IMR-90 (cell line): ENCODE results near the gene ZNF248. TPM values are rescaled to one million over a fixed set of nuclear protein-coding genes. Genes with fewer than 3 reads are reported as not detected.

ENCODE experiments used
- ATAC-seq: fragments of 200-7000 bp; cut with Tn5 transposase; 2 replicates; pipeline ENCODE4 v1.9.1; 2020; ENCODE audit warnings: low read depth, mild to moderate bottlenecking, moderate library complexity
- BruUV-seq: library from RNA; stranded (reverse); fragments of 400-500 nt; replicated peaks from 2 replicates; lab custom pipeline; 2021; lab: Mats Ljungman, UMichigan
- CTCF ChIA-PET: fragments of 300-600 bp; formaldehyde crosslinking; extraction: SDS; loops from one replicate; lab custom pipeline; 2021; ENCODE audit warnings: antibody characterized with exemption; lab: Yijun Ruan, JAX
- POLR2A ChIA-PET: fragments of 300-600 bp; sonication (Branson Sonifier 250); formaldehyde crosslinking; loops from one replicate; lab custom pipeline; 2022; ENCODE audit warnings: antibody characterized with exemption; ENCODE audit not compliant: unreplicated experiment; lab: Charles Lee
- DNase-seq: peaks from one replicate; pipeline ENCODE4 v3.0.0; 2013
- H2AFZ ChIP-seq: replicated peaks from 2 replicates; pipeline ENCODE3; 2013; ENCODE audit warnings: low read length, mild to moderate bottlenecking; ENCODE audit not compliant: poor library complexity
- H2AK5ac ChIP-seq: 2 replicates; pipeline ENCODE4 v1.6.1; 2013; ENCODE audit warnings: low read depth, low read length, inconsistent platforms
- H2AK9ac ChIP-seq: replicated peaks from 2 replicates; pipeline ENCODE3; 2013; ENCODE audit warnings: mild to moderate bottlenecking, low read depth, low read length, moderate library complexity; ENCODE audit not compliant: poor library complexity
- H2BK120ac ChIP-seq: 2 replicates; pipeline ENCODE4 v1.6.1; 2013; ENCODE audit warnings: low read depth, low read length, inconsistent platforms
- H2BK15ac ChIP-seq: 3 replicates; pipeline ENCODE4 v1.6.1; 2013; ENCODE audit warnings: low read depth, low read length, inconsistent platforms
- H2BK20ac ChIP-seq: 2 replicates; pipeline ENCODE4 v1.6.1; 2013; ENCODE audit warnings: low read depth, mild to moderate bottlenecking, inconsistent platforms, low read length, moderate library complexity
- H2BK5ac ChIP-seq: 2 replicates; pipeline ENCODE4 v1.6.1; 2013; ENCODE audit warnings: mild to moderate bottlenecking, low read depth, low read length, inconsistent platforms; ENCODE audit not compliant: poor library complexity, severe bottlenecking
- H3K14ac ChIP-seq: replicated peaks from 2 replicates; pipeline ENCODE4 v1.6.1; 2013; ENCODE audit warnings: low read depth, low read length, inconsistent platforms
- H3K18ac ChIP-seq: 2 replicates; pipeline ENCODE4 v1.6.1; 2013; ENCODE audit warnings: low read depth, low read length, control low read depth
- H3K23ac ChIP-seq: 2 replicates; pipeline ENCODE4 v1.6.1; 2013; ENCODE audit warnings: low read depth, low read length, inconsistent platforms
- H3K27ac ChIP-seq: 2 replicates; pipeline ENCODE4 v1.5.1; 2013; ENCODE audit warnings: mild to moderate bottlenecking, control low read depth, low read length; ENCODE audit not compliant: insufficient read depth
- H3K27me3 ChIP-seq: 2 replicates; pipeline ENCODE4 v1.6.1; 2013; ENCODE audit warnings: low read length; ENCODE audit not compliant: control insufficient read depth, insufficient read depth
- H3K36me3 ChIP-seq: 2 replicates; pipeline ENCODE4 v1.6.1; 2013; ENCODE audit warnings: low read length, mixed read lengths; ENCODE audit not compliant: control insufficient read depth, insufficient read depth
- H3K4ac ChIP-seq: 2 replicates; pipeline ENCODE4 v1.6.1; 2013; ENCODE audit warnings: low read depth, low read length, inconsistent platforms
- H3K4me1 ChIP-seq: 2 replicates; pipeline ENCODE4 v1.6.1; 2013; ENCODE audit warnings: low read length, mixed read lengths; ENCODE audit not compliant: control insufficient read depth, insufficient read depth
- H3K4me2 ChIP-seq: 2 replicates; pipeline ENCODE4 v1.6.1; 2013; ENCODE audit warnings: low read depth, mild to moderate bottlenecking, control low read depth, low read length, moderate library complexity
- H3K4me3 ChIP-seq: 2 replicates; pipeline ENCODE4 v1.5.1; 2013; ENCODE audit warnings: low read depth, mild to moderate bottlenecking, control low read depth, low read length, moderate library complexity; ENCODE audit not compliant: insufficient read depth
- H3K56ac ChIP-seq: 2 replicates; pipeline ENCODE4 v1.6.1; 2013; ENCODE audit warnings: low read length, inconsistent platforms; ENCODE audit not compliant: insufficient read depth; ENCODE audit errors: extremely low read depth
- H3K79me1 ChIP-seq, 2 experiments: 2 replicates each; pipeline ENCODE4 v1.6.1; 2013; ENCODE audit warnings: low read length in 2 of 2, inconsistent platforms in 1 of 2, low read depth in 1 of 2
- H3K9ac ChIP-seq: 2 replicates; pipeline ENCODE4 v1.6.1; 2013; ENCODE audit warnings: low read depth, low read length, control low read depth
- H3K9me1 ChIP-seq: 2 replicates; pipeline ENCODE4 v1.6.1; 2013; ENCODE audit warnings: low read length, inconsistent platforms; ENCODE audit not compliant: insufficient read depth
- H3K9me3 ChIP-seq: 2 replicates; pipeline ENCODE4 v1.6.1; 2013; ENCODE audit warnings: low read length; ENCODE audit not compliant: control insufficient read depth, insufficient read depth
- H4K20me1 ChIP-seq: 2 replicates; pipeline ENCODE4 v1.6.1; 2013; ENCODE audit warnings: low read length, inconsistent platforms; ENCODE audit not compliant: insufficient read depth
- H4K5ac ChIP-seq: 2 replicates; pipeline ENCODE4 v1.6.1; 2013; ENCODE audit warnings: mild to moderate bottlenecking, low read depth, low read length, control low read depth
- H4K8ac ChIP-seq, 2 experiments: 2 replicates each; pipeline ENCODE4 v1.6.1; 2013; ENCODE audit warnings: low read depth in 2 of 2, low read length in 2 of 2, control low read depth in 1 of 2, inconsistent platforms in 1 of 2
- H4K91ac ChIP-seq: 2 replicates; pipeline ENCODE4 v1.6.1; 2013; ENCODE audit warnings: low read depth, low read length, inconsistent platforms; ENCODE audit not compliant: insufficient read depth
- BHLHE40 ChIP-seq: fragments of 150-350 bp; IDR thresholded peaks from 2 replicates; pipeline ENCODE4 v1.6.1; 2016; ENCODE audit warnings: mild to moderate bottlenecking, low read depth, low read length
- CEBPB ChIP-seq: IDR thresholded peaks from 2 replicates; pipeline ENCODE4 v1.6.1; 2012; ENCODE audit warnings: low read depth, low read length, improper control_type of control experiment
- CHD1 ChIP-seq: IDR thresholded peaks from 2 replicates; pipeline ENCODE4 v1.6.1; 2012; ENCODE audit warnings: low read depth, low read length, improper control_type of control experiment
- FOS ChIP-seq: fragments of 150-350 bp; IDR thresholded peaks from 2 replicates; pipeline ENCODE4 v1.6.1; 2016; ENCODE audit warnings: low read depth, low read length
- MAZ ChIP-seq: IDR thresholded peaks from 2 replicates; pipeline ENCODE4 v1.6.1; 2012; ENCODE audit warnings: low read depth, mild to moderate bottlenecking, low read length, improper control_type of control experiment, moderate library complexity, borderline replicate concordance
- MXI1 ChIP-seq: IDR thresholded peaks from 2 replicates; pipeline ENCODE4 v1.6.1; 2012; ENCODE audit warnings: low read depth, mild to moderate bottlenecking, low read length, moderate library complexity, borderline replicate concordance
- NFE2L2 ChIP-seq: fragments of 150-350 bp; IDR thresholded peaks from 2 replicates; pipeline ENCODE4 v1.6.1; 2016; ENCODE audit warnings: low read depth, mild to moderate bottlenecking, low read length
- RAD21 ChIP-seq: IDR thresholded peaks from 2 replicates; pipeline ENCODE4 v1.6.1; 2012; ENCODE audit warnings: low read length, improper control_type of control experiment
- RCOR1 ChIP-seq: IDR thresholded peaks from 2 replicates; pipeline ENCODE4 v1.6.1; 2012; ENCODE audit warnings: mild to moderate bottlenecking, low read length, improper control_type of control experiment; ENCODE audit not compliant: insufficient replicate concordance
- SMC3 ChIP-seq: fragments of 150-350 bp; IDR thresholded peaks from 2 replicates; pipeline ENCODE4 v1.6.1; 2016; ENCODE audit warnings: low read depth, mild to moderate bottlenecking, antibody characterized with exemption, low read length, moderate library complexity
- WGBS, 2 experiments: methylation state at CpG; one replicate each; pipeline versions ENCODE4 v1.1.5 to v1.1.7; 2013; ENCODE audit warnings: missing lambda C conversion rate in 2 of 2; ENCODE audit not compliant: insufficient read length in 1 of 2; ENCODE audit errors: extremely low coverage in 2 of 2; 5-methylcytosine and 5-hydroxymethylcytosine counted together
- dilution Hi-C: fragments of 300-500 bp; cut with HindIII; formaldehyde crosslinking; loops from one replicate; pipeline ENCODE4 v1.14.3; 2018; ENCODE audit warnings: low sequenced_read_pairs; ENCODE audit not compliant: unreplicated experiment
- in situ Hi-C: fragments of 300-500 bp; cut with MboI; formaldehyde crosslinking; loops from 3 replicates; pipeline ENCODE4 v1.14.3; 2019; ENCODE audit warnings: low sequenced_read_pairs, inconsistent platforms, mixed read lengths
- intact Hi-C: fragments of 100-400 bp; cut with micrococcal nuclease; formaldehyde crosslinking; loops from 2 replicates; pipeline ENCODE4 v1.10.0; 2022
- polyA plus RNA-seq, 3 experiments: library from polyadenylated mRNA; depleted of rRNA; stranded (reverse); fragments of >200 nt; gene quantifications; 2 replicates each; pipeline ENCODE4 v1.2.3, GENCODE V29; 2012; ENCODE audit warnings: low replicate concordance in 1 of 3
- total RNA-seq: library from RNA; depleted of rRNA; stranded (reverse); fragments of >200 nt; gene quantifications from 2 replicates; pipeline ENCODE4 v1.2.3, GENCODE V29; 2012
- TF ChIP-seq, protein P1 (sequence below): conservative IDR thresholded peaks from 2 replicates; pipeline ENCODE4 v1.5.1; 2012; ENCODE audit warnings: mild to moderate bottlenecking, low read depth, low read length, improper control_type of control experiment

ZNF248 gene
- total and polyA plus RNA-seq, 2 of the 4 experiments (the other 2 are of a cell fraction), result 5.1 to 5.7 TPM

GRCh38 chr10:37906382-37906781, 49.0 kb upstream of the ZNF248 start:
- Histone ChIP-seq H2BK15ac (no peak overlapping the region), H4K91ac (no peak overlapping the region), H2AFZ (no peak overlapping the region), H3K27me3 (no peaks in the 10 kb centered on the region), H3K18ac (no peak overlapping the region), H4K20me1 (no peaks in the 10 kb centered on the region), H3K36me3 (no peaks in the 10 kb centered on the region), H3K27ac (no peak overlapping the region), H2AK5ac (no peak overlapping the region), H3K9ac (no peak overlapping the region), H2BK120ac (no peak overlapping the region), H3K79me1 (no peaks in the 10 kb centered on the region), H2AK9ac (no peak overlapping the region), H3K4me2 (no peak overlapping the region), H3K14ac (no peak overlapping the region), H3K23ac (no peak overlapping the region), H3K4me1 (no peaks in the 10 kb centered on the region), H4K8ac (no peak overlapping the region), H2BK5ac (no peak overlapping the region), H3K56ac (no peak overlapping the region), H4K5ac (no peak overlapping the region), H3K4ac (no peak overlapping the region), H3K9me3 (no peaks in the 10 kb centered on the region), H3K4me3 (no peak overlapping the region), H2BK20ac (no peak overlapping the region), H3K9me1 (no peaks in the 10 kb centered on the region)
- ATAC-seq (no peak), DNase-seq (no peak)
- in situ Hi-C loops, result no loop called here
- dilution Hi-C loops, result no loop called here
- CTCF ChIA-PET, result no interaction called here
- POLR2A ChIA-PET, result no interaction called here
- intact Hi-C loops, result no loop called here
- no peak for TF ChIP-seq MXI1
- TF ChIP-seq, protein P1, sequence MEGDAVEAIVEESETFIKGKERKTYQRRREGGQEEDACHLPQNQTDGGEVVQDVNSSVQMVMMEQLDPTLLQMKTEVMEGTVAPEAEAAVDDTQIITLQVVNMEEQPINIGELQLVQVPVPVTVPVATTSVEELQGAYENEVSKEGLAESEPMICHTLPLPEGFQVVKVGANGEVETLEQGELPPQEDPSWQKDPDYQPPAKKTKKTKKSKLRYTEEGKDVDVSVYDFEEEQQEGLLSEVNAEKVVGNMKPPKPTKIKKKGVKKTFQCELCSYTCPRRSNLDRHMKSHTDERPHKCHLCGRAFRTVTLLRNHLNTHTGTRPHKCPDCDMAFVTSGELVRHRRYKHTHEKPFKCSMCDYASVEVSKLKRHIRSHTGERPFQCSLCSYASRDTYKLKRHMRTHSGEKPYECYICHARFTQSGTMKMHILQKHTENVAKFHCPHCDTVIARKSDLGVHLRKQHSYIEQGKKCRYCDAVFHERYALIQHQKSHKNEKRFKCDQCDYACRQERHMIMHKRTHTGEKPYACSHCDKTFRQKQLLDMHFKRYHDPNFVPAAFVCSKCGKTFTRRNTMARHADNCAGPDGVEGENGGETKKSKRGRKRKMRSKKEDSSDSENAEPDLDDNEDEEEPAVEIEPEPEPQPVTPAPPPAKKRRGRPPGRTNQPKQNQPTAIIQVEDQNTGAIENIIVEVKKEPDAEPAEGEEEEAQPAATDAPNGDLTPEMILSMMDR, result no peak
- no peak for TF ChIP-seq RAD21
- no peak for TF ChIP-seq MAZ
- TF ChIP-seq NFE2L2, result no peak
- TF ChIP-seq RCOR1, result no peak
- TF ChIP-seq BHLHE40, result no peak
- no peak for TF ChIP-seq FOS
- no peak for TF ChIP-seq CEBPB
- TF ChIP-seq SMC3, result no peak
- TF ChIP-seq CHD1, result no peak
- BruUV-seq, result no TSS peak
- no CpG with 5 or more reads among the region's 2 CpGs for WGBS, 2 experiments
